T-helper 1 cell treated with Interleukin-12 subunit alpha and Interleukin-12 subunit beta and Interleukin-4 antibody, amounts not matched to agents 30 ng/mL and 1 ng/mL, for 36 hours (primary cell): Measurements from ENCODE around the gene SCNN1A. TPM values are rescaled to one million over a fixed set of nuclear protein-coding genes. Genes with fewer than 3 reads are reported as not detected.

ENCODE experiments used
- intact Hi-C: fragments of 100-400 bp; cut with micrococcal nuclease; formaldehyde crosslinking; loops from one replicate; pipeline ENCODE4 v1.15.1; 2024
- total RNA-seq: library from RNA; stranded (reverse); gene quantifications from 2 replicates; pipeline ENCODE4 v1.2.3, GENCODE V29; 2022

The SCNN1A gene
- total RNA-seq, 1 donor from 2014 or later = not detected

GRCh38 chr12:6336079-6336888 lies 39.1 kb downstream of the SCNN1A start:
- intact Hi-C loops = loop anchor here (1.0 to 5.0 kb wide), 4 partner anchors 31 to 221 kb away; partner anchors contain the start of genes GAPDH, IFFO1 and MRPL51

- intact Hi-C loops = loop anchor here (1.0 to 5.0 kb wide), 8 partner anchors 32 to 222 kb away; partner anchors contain the start of genes GAPDH, IFFO1, MRPL51 and TAPBPL
These were observed 39.8 kb downstream of the SCNN1A start for GRCh38 chr12:6335451-6336078.

GRCh38 chr12:6334940-6335450 lies 40.4 kb downstream of the SCNN1A start:
- intact Hi-C loops = loop anchor here (1.0 to 5.0 kb wide), 5 partner anchors 88 to 222 kb away; partner anchors contain the start of genes IFFO1 and TAPBPL

- intact Hi-C loops = loop anchor here (2.0 kb wide), 1 partner anchor 118 kb away; the partner anchor contains the start of gene TAPBPL
These were observed 41.0 kb downstream of the SCNN1A start for GRCh38 chr12:6334359-6334758.

GRCh38 chr12:6333566-6333965 lies 41.8 kb downstream of the SCNN1A start:
- intact Hi-C loops = no loop called here

GRCh38 chr12:6333029-6333428 lies 42.3 kb downstream of the SCNN1A start:
- intact Hi-C loops = no loop called here

GRCh38 chr12:6332459-6332858 lies 42.9 kb downstream of the SCNN1A start:
- intact Hi-C loops = no loop called here

GRCh38 chr12:6330999-6331714 lies 44.2 kb downstream of the SCNN1A start:
- intact Hi-C loops = no loop called here

- intact Hi-C loops = no loop called here
These were observed 45.2 kb downstream of the SCNN1A start for GRCh38 chr12:6330192-6330591.

- intact Hi-C loops = no loop called here
These were observed 45.7 kb downstream of the SCNN1A start for GRCh38 chr12:6329703-6330064.

- intact Hi-C loops = no loop called here
These were observed 46.2 kb downstream of the SCNN1A start for GRCh38 chr12:6328945-6329702.

- intact Hi-C loops = no loop called here
These were observed 47.2 kb downstream of the SCNN1A start for GRCh38 chr12:6328045-6328779.

GRCh38 chr12:6327229-6328041 lies 47.9 kb downstream of the SCNN1A start:
- intact Hi-C loops = no loop called here

- intact Hi-C loops = no loop called here
These were observed 48.8 kb downstream of the SCNN1A start for GRCh38 chr12:6326316-6327228.

- intact Hi-C loops = no loop called here
These were observed 50.2 kb downstream of the SCNN1A start for GRCh38 chr12:6324936-6325750.

- intact Hi-C loops = loop anchor here (1.0 kb wide), 3 partner anchors 43 to 214 kb away; no protein-coding TSS in a partner anchor
These were observed 51.2 kb downstream of the SCNN1A start for GRCh38 chr12:6323995-6324711.
